ENCODE results near the gene EMP2.

The EMP2 gene

DNA sequence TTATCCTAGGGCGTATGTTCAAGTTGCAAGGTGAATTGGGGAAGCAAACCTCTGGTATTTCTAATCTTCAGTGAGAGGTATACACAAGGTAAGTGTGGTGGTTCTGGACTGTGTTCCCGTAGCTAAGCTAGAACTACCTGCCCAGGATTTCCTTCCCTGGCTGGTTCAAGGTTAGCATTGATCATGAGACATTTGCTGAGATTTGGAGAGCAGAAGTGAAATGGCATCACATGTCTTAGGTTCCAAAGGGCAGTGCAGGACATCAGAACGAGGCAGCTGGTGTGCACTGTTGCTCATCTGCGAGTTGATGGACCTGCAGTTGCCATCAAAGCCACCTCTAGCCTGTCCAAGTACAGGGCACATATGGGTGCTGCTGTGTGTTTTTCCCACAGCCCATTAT, 95.2 kb downstream of the EMP2 start:
- H3K27ac ChIP-seq (ENCODE audit: low read length), result no peak overlapping the region
- H3K4me1 ChIP-seq (ENCODE audit: control insufficient read depth, insufficient read depth, low read length), result no peaks in the 10 kb centered on the region
- H3K36me3 ChIP-seq (ENCODE audit: control insufficient read depth in 2 of 2, insufficient read depth in 2 of 2, low read length in 2 of 2), result peaks cover 0 to 7% of the 10 kb centered on the region in 2 donors
- H3K9ac ChIP-seq (ENCODE audit: low read length in 2 of 2), result no peak overlapping the region
- no peak overlapping the region for H3K4me3 ChIP-seq (ENCODE audit: low read length in 2 of 2)
- H3K9me3 ChIP-seq (ENCODE audit: control insufficient read depth in 2 of 2, low read length in 2 of 2), result no peaks in the 10 kb centered on the region
- H3K27me3 ChIP-seq (ENCODE audit: control insufficient read depth in 1 of 2, insufficient read depth in 2 of 2, low read length in 2 of 2), result no peaks in the 10 kb centered on the region

DNA sequence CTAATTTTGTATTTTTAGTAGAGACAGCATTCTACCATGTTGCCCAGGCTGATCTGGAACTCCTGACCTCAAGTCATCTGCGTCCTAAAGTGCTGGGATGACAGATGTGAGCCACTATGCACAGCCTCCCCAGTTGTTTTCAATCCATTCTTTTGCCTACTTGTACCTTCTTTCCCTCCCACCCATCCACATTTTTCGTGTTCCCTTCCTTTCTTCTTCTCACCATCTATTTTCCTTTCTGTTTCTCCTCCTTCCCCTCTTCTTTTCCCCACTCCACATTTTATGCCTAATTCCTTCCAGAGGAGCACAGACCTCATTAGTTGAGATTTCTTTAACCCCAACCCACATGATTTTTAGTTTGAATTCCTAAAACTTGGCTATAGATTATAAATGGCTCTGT, 100.2 kb downstream of the EMP2 start:
- H3K27ac ChIP-seq (ENCODE audit: low read length), result no peak overlapping the region
- H3K4me1 ChIP-seq (ENCODE audit: control insufficient read depth, insufficient read depth, low read length), result no peaks in the 10 kb centered on the region
- H3K4me3 ChIP-seq (ENCODE audit: low read length in 2 of 2), result no peak overlapping the region
- no peaks in the 10 kb centered on the region for H3K27me3 ChIP-seq (ENCODE audit: control insufficient read depth in 1 of 2, insufficient read depth in 2 of 2, low read length in 2 of 2)
- H3K36me3 ChIP-seq (ENCODE audit: control insufficient read depth in 2 of 2, insufficient read depth in 2 of 2, low read length in 2 of 2), result peaks cover 0 to 6% of the 10 kb centered on the region in 2 donors
- H3K9me3 ChIP-seq (ENCODE audit: control insufficient read depth in 2 of 2, low read length in 2 of 2), result peaks cover 0 to 5% of the 10 kb centered on the region in 2 donors
- H3K9ac ChIP-seq (ENCODE audit: low read length in 2 of 2), result no peak overlapping the region
